ENCODE measurements around the gene FECH. TPM values are rescaled to one million over a fixed set of nuclear protein-coding genes. Genes with fewer than 3 reads are reported as not detected.

Gene FECH
- total RNA-seq, 1 experiment from 2014 or later = 24.1 TPM

DNA sequence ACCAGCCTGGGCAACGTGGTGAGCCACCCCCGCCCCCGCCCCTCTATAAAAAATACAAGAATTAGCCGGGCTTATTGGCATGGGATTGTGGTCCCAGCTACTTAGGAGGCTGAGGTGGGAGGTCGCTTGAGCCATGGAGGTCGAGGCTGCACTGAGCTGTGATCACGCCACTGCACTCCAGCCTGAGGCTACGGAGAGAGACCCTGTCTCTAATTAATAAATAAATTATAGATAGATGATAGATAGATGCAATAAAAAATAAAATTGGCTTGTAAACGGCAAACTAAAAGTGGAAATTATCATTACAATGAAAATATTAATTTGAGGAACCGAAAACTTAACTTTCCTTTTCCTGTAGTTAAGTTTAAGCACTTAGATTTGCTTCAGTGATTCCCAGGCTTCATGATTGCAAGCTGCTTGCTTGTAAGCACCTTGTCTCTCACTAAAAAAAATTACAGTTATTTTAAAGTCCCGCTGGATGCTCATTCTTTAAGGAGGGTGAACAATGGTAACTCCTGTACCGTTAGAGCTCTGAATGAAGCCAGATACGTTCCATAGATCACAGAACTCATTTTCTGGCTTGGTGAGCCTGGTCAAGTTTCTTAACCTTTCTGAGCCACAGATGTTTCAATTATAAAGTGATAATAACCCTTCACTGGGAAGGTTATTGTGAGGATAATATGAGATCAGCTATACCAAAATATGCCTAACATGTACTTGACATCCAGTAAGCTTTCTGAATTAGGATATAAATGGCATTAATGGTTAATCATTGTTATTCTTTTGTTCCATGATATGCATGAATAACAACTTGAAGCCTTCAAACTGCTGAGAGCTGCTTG, 44.5 kb upstream of the FECH start:
- DNase-seq = no peak
- Histone ChIP-seq H2BK120ac (ENCODE audit: low read depth, low read length, poor library complexity, severe bottlenecking) (no peak overlapping the region), H3K9ac (ENCODE audit: extremely low read depth, insufficient read length, low read length) (peak overlapping the region; percentile 27), H3K27me3 (ENCODE audit: insufficient read depth, low read length) (no peaks in the 10 kb centered on the region), H2BK12ac (ENCODE audit: insufficient read length, low read depth, low read length) (no peak overlapping the region), H3T11ph (ENCODE audit: low read length) (no peak overlapping the region), H3K9me3 (ENCODE audit: control insufficient read depth, low read depth, low read length) (no peaks in the 10 kb centered on the region), H4K8ac (replicated peaks; ENCODE audit: insufficient read length, low read depth, low read length) (no peak overlapping the region), H3K79me2 (ENCODE audit: insufficient read depth, low read length) (no peaks in the 10 kb centered on the region), H3K56ac (ENCODE audit: insufficient read length, low read depth, low read length) (no peak overlapping the region), H3K27ac (ENCODE audit: insufficient read length, low read depth, low read length) (no peak overlapping the region), H2AK5ac (ENCODE audit: insufficient read length, low read length) (no peak overlapping the region), H3K4ac (ENCODE audit: low read depth, low read length) (no peak overlapping the region), H2BK20ac (ENCODE audit: low read depth, low read length, poor library complexity, severe bottlenecking) (no peak overlapping the region), H4K5ac (ENCODE audit: insufficient read length, low read depth, low read length) (no peak overlapping the region), H3K18ac (ENCODE audit: insufficient read length, low read depth, low read length) (no peak overlapping the region), H3K4me1 (ENCODE audit: insufficient read depth, low read length) (no peaks in the 10 kb centered on the region; the same call in 1 of the 2 replicates), H4K91ac (ENCODE audit: insufficient read length, low read depth, low read length) (no peak overlapping the region), H2BK15ac (ENCODE audit: low read depth, low read length) (no peak overlapping the region), H2BK5ac (ENCODE audit: insufficient read length, low read length) (no peak overlapping the region), H4K20me1 (ENCODE audit: control insufficient read depth, insufficient read depth, insufficient read length) (no peaks in the 10 kb centered on the region), H3K4me2 (ENCODE audit: insufficient read depth, insufficient read length, low read length) (peak overlapping the region; percentile 30), H3K14ac (ENCODE audit: insufficient read depth, low read length) (no peak overlapping the region), H3K23ac (ENCODE audit: insufficient read length, low read depth, low read length) (no peak overlapping the region), H3K23me2 (ENCODE audit: insufficient read length, low read depth, low read length, poor library complexity, severe bottlenecking) (no peaks in the 10 kb centered on the region), H2AFZ (ENCODE audit: low read length) (no peak overlapping the region), H3K79me1 (ENCODE audit: insufficient read depth, low read depth, low read length, poor library complexity, severe bottlenecking) (no peaks in the 10 kb centered on the region)
- Mint-ChIP-seq H3K27ac (peak overlapping the region in 1 of 3 experiments; percentile 95; a peak in 1 of 7 replicates), H3K27me3 (ENCODE audit: low read depth) (no peaks in the 10 kb centered on the region), H3K9me3 (peaks cover 3 to 4% of the 10 kb centered on the region in 2 experiments; a peak in 3 of 5 replicates), H3K36me3 (ENCODE audit: insufficient read depth in 1 of 3, low read depth in 3 of 3) (peaks cover 5 to 9% (median 6%) of the 10 kb centered on the region in 3 experiments), H3K4me1 (peaks cover 9 to 13% of the 10 kb centered on the region in 2 experiments), H3K4me3 (peak overlapping the region; percentile 89 to 94)
- TF ChIP-seq, protein P1, sequence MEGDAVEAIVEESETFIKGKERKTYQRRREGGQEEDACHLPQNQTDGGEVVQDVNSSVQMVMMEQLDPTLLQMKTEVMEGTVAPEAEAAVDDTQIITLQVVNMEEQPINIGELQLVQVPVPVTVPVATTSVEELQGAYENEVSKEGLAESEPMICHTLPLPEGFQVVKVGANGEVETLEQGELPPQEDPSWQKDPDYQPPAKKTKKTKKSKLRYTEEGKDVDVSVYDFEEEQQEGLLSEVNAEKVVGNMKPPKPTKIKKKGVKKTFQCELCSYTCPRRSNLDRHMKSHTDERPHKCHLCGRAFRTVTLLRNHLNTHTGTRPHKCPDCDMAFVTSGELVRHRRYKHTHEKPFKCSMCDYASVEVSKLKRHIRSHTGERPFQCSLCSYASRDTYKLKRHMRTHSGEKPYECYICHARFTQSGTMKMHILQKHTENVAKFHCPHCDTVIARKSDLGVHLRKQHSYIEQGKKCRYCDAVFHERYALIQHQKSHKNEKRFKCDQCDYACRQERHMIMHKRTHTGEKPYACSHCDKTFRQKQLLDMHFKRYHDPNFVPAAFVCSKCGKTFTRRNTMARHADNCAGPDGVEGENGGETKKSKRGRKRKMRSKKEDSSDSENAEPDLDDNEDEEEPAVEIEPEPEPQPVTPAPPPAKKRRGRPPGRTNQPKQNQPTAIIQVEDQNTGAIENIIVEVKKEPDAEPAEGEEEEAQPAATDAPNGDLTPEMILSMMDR (conservative IDR thresholded peaks at IDR 0.05) = no peak
- WGBS (ENCODE audit: extremely low coverage, insufficient read length, low lambda C conversion rate) = no CpG with 5 or more reads among the region's 13 CpGs

Data from H9 (cell line).